ENCODE results near the gene PAQR9. TPM values are rescaled to one million over a fixed set of nuclear protein-coding genes. Genes with fewer than 3 reads are reported as not detected.
A peak's percentile ranks its signal among the peaks of the same experiment; 100 is the strongest.

The PAQR9 gene
- total and polyA plus RNA-seq, 9 of the 15 experiments (the other 6 are each of a cell fraction or from before 2014, with no cell fraction given) = 0.04 to 0.58 (median 0.22) TPM

DNA sequence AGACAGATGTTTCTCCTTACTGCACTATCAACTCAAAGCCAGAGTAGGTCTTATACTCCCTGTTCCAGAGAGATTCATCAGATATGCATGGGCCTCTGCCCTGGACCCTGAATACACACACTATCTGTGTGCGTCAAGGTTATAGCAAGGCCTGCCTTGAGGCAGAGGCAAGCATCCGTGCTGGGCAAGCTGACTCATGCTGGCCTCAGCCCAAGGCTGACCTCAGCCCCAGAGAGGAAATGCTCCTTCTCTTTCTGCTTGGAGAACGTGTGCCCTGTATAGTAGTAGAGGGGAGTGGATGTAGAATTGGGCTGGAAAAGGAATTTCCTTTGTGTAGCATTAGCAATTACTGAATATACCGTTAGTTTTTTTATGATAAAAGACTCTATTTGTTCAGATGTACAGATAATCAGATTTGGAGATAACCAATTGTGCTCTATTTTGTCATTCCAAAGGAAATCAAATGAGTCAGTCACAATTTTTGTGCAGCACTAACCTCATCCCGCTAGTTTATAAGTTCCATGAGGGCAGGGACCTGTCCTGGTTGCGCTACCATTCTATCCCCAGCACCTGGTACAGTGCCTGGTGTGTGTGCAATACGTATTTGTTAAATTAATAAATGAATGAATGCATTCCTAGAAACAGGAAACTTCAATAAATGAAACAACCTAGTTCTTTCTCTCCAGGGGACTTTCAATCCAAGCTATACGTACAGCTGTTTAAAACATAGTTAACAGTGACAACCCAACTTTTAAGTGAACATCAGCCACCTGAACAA, 13.3 kb upstream of the PAQR9 start (continued):
- TF ChIP-seq RCOR1 (IDR thresholded peaks at IDR 0.05; ENCODE audit: borderline replicate concordance in 1 of 2, low read depth in 2 of 2, low read length in 2 of 2) (peak; percentile 58 to 97; a peak in 3 of 4 replicates), NFE2 (IDR thresholded peaks at IDR 0.05; ENCODE audit: low read depth) (peak; percentile 98), FOXM1 (IDR thresholded peaks at IDR 0.05; ENCODE audit: low read depth) (peak; percentile 76), FOXM1 (CRISPR knock-in tag; IDR thresholded peaks at IDR 0.05; ENCODE audit: low read depth) (no peak), ZNF764 (CRISPR knock-in tag; IDR thresholded peaks at IDR 0.05; ENCODE audit: low read depth) (no peak), NFE2L1 (tag; IDR thresholded peaks at IDR 0.05; ENCODE audit: borderline replicate concordance, low read depth) (no peak), BHLHE40 (IDR thresholded peaks at IDR 0.05; ENCODE audit: low read length) (peak; percentile 70), CBX1 (IDR thresholded peaks at IDR 0.05; ENCODE audit: low read depth) (peak; percentile 38; the same call in 1 of the 2 replicates), KLF16 (IDR thresholded peaks at IDR 0.05) (peak; percentile 86; the same call in 1 of the 2 replicates), ZNF212 (CRISPR knock-in tag; IDR thresholded peaks at IDR 0.05) (no peak), KDM1A (IDR thresholded peaks at IDR 0.05) (peak; percentile 63 to 74; a peak in 3 of 4 replicates), PML (IDR thresholded peaks at IDR 0.05; ENCODE audit: low read length) (peak; percentile 84), ZNF224 (CRISPR knock-in tag; IDR thresholded peaks at IDR 0.05) (no peak)
- TF ChIP-seq, protein P1, sequence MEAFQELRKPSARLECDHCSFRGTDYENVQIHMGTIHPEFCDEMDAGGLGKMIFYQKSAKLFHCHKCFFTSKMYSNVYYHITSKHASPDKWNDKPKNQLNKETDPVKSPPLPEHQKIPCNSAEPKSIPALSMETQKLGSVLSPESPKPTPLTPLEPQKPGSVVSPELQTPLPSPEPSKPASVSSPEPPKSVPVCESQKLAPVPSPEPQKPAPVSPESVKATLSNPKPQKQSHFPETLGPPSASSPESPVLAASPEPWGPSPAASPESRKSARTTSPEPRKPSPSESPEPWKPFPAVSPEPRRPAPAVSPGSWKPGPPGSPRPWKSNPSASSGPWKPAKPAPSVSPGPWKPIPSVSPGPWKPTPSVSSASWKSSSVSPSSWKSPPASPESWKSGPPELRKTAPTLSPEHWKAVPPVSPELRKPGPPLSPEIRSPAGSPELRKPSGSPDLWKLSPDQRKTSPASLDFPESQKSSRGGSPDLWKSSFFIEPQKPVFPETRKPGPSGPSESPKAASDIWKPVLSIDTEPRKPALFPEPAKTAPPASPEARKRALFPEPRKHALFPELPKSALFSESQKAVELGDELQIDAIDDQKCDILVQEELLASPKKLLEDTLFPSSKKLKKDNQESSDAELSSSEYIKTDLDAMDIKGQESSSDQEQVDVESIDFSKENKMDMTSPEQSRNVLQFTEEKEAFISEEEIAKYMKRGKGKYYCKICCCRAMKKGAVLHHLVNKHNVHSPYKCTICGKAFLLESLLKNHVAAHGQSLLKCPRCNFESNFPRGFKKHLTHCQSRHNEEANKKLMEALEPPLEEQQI (IDR thresholded peaks at IDR 0.05) = peak; percentile 53; the same call in 1 of the 2 replicates
- TF ChIP-seq, protein P2, sequence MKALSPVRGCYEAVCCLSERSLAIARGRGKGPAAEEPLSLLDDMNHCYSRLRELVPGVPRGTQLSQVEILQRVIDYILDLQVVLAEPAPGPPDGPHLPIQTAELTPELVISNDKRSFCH (CRISPR knock-in tag; IDR thresholded peaks at IDR 0.05) = no peak
- TF ChIP-seq, protein P2 (tag; IDR thresholded peaks at IDR 0.05) = peak; percentile 54; the same call in 1 of the 2 replicates
- TF ChIP-seq, protein P3, sequence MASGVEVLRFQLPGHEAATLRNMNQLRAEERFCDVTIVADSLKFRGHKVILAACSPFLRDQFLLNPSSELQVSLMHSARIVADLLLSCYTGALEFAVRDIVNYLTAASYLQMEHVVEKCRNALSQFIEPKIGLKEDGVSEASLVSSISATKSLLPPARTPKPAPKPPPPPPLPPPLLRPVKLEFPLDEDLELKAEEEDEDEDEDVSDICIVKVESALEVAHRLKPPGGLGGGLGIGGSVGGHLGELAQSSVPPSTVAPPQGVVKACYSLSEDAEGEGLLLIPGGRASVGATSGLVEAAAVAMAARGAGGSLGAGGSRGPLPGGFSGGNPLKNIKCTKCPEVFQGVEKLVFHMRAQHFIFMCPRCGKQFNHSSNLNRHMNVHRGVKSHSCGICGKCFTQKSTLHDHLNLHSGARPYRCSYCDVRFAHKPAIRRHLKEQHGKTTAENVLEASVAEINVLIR (CRISPR knock-in tag; IDR thresholded peaks at IDR 0.05) = no peak
- TF ChIP-seq, protein P4, sequence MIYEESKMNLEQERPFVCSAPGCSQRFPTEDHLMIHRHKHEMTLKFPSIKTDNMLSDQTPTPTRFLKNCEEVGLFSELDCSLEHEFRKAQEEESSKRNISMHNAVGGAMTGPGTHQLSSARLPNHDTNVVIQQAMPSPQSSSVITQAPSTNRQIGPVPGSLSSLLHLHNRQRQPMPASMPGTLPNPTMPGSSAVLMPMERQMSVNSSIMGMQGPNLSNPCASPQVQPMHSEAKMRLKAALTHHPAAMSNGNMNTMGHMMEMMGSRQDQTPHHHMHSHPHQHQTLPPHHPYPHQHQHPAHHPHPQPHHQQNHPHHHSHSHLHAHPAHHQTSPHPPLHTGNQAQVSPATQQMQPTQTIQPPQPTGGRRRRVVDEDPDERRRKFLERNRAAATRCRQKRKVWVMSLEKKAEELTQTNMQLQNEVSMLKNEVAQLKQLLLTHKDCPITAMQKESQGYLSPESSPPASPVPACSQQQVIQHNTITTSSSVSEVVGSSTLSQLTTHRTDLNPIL (CRISPR knock-in tag; IDR thresholded peaks at IDR 0.05) = no peak
- TF ChIP-seq, protein P5, sequence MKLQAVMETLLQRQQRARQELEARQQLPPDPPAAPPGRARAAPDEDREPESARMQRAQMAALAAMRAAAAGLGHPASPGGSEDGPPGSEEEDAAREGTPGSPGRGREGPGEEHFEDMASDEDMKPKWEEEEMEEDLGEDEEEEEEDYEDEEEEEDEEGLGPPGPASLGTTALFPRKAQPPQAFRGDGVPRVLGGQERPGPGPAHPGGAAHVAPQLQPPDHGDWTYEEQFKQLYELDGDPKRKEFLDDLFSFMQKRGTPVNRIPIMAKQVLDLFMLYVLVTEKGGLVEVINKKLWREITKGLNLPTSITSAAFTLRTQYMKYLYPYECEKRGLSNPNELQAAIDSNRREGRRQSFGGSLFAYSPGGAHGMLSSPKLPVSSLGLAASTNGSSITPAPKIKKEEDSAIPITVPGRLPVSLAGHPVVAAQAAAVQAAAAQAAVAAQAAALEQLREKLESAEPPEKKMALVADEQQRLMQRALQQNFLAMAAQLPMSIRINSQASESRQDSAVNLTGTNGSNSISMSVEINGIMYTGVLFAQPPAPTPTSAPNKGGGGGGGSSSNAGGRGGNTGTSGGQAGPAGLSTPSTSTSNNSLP (IDR thresholded peaks at IDR 0.05; ENCODE audit: borderline replicate concordance, low read depth, low read length) = 0 out of 2 replicates have a peak, but pooled peaks have one; percentile 63
- TF ChIP-seq, protein P6, sequence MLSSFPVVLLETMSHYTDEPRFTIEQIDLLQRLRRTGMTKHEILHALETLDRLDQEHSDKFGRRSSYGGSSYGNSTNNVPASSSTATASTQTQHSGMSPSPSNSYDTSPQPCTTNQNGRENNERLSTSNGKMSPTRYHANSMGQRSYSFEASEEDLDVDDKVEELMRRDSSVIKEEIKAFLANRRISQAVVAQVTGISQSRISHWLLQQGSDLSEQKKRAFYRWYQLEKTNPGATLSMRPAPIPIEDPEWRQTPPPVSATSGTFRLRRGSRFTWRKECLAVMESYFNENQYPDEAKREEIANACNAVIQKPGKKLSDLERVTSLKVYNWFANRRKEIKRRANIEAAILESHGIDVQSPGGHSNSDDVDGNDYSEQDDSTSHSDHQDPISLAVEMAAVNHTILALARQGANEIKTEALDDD (IDR thresholded peaks at IDR 0.05) = no peak

All from K562 (cell line).